Measurements from ENCODE around the gene LGALS7.
"Not testable (repeated sequence)": the region's sequence is repeated elsewhere in the genome, so short reads cannot be mapped to it uniquely, and the experiment has no call there.

Gene LGALS7

GRCh38 chr19:38770228-38770948 lies 2.9 kb downstream of the LGALS7 start:
- DNase-seq, result not testable (repeated sequence)

GRCh38 chr19:38769635-38770211 lies 3.6 kb downstream of the LGALS7 start:
- peak; percentile 61 to 88 (median 82) for DNase-seq

GRCh38 chr19:38766276-38767047 lies 6.9 kb downstream of the LGALS7 start:
- DNase-seq, result no peak

GRCh38 chr19:38765214-38765613 lies 8.1 kb downstream of the LGALS7 start:
- DNase-seq, result no peak

- no peak for DNase-seq
Measured at GRCh38 chr19:38763795-38764220, 9.5 kb downstream of the LGALS7 start.

GRCh38 chr19:38761884-38762389 lies 11.4 kb downstream of the LGALS7 start:
- not testable (repeated sequence) for DNase-seq

DNA sequence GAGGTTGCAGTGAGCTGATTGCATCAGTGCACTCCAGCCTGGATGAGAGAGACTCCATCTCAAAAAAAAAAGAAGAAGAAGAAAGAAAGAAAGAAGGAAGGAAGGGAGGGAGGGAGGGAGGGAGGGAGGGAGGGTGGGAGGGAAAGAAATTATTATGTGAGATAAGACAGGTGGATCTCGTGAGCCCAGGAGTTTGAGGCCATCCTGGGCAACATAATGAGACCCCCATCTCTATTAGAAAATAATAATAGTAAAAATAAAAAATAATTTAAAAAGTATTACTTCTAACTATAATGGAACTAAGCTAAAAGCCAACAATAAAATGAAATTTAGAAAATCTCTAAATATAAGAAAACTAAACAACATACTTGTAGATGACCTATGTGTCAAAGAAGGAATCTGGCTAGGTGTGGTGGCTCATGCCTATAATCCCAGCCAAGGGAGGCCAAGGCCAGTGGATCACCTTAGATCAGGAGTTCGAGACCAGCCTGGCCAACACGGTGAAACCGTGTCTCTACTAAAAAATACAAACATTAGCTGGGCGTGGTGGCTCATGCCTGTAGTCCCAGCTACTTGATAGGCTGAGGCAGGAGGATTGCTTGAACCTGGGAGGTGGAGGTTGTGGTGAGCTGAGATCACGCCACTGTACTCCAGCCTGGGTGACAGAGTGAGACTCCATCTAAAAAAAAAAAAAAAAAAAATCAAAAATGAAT lies 12.4 kb downstream of the LGALS7 start:
- not testable (repeated sequence) for DNase-seq

DNA sequence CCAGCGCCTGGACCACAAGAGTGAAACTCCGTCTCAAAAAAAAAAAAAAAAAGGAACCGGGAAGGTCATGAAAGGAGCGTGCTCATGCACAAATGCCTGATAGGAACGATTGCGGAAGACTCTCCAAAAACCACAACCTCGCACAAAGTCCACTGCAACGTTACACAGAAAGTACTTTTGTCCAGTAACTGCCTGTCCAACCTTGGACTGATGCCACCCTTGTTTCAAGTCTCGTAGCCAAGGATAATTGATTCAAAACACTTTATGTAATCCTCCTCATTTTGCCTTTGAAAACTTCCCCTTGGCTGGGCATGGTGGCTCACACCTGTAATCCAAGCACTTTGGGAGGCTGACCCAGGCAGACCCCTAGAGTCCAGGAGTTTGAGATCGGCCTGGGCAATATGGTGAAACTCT lies 13.7 kb downstream of the LGALS7 start:
- DNase-seq, result no peak

- not testable (repeated sequence) for DNase-seq
Measured at GRCh38 chr19:38754196-38754595, 19.1 kb downstream of the LGALS7 start.

- DNase-seq, result not testable (repeated sequence)
Measured at GRCh38 chr19:38753783-38754182, 19.5 kb downstream of the LGALS7 start.

DNA sequence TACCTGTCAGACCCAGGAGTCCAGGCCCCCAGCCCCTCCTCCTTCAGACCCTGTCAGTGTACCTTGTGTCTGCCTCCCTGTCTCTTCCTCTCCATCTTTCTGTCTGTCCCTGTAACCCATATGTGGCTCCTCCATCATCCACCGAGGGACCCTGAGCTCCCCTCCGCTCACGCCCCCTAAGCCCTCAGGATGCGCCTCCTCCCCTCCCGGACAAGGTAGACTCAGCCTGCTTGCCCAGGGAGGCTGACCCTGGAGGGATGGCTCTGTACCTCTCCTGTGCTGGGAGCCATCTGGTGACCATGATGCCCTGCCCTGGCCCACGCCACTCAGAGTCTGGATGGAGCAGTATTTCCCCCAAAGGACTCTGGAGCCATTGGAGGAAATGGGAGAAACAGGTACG lies 28.0 kb downstream of the LGALS7 start:
- no peak for DNase-seq

DNA sequence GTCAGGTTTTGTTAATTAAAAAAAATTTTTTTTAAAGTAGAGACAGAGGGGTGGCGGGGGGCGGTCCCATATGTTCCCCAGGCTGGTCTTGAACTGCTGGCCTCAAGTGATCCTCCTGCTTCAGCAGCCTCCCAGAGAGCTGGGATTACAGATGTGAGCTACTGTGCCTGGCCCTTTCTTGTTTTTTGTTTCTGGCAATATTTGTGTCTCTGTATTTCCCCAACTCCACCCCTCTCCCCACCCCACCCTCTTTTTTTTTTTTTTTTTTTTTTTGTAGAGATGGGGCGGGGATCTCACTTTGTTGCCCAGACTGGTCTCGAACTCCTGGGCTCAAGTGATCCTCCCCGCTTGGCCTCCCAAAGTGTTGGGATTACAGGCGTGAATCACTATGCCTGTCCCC lies 28.4 kb downstream of the LGALS7 start:
- DNase-seq, result no peak

- DNase-seq, result no peak
Measured at GRCh38 chr19:38744298-38744681, 29.0 kb downstream of the LGALS7 start, which contains the start of gene CAPN12. TSS of gene CAPN12 (minus strand) at chr19:38744474. CDS start at chr19:38744165, 309 bp downstream.

DNA sequence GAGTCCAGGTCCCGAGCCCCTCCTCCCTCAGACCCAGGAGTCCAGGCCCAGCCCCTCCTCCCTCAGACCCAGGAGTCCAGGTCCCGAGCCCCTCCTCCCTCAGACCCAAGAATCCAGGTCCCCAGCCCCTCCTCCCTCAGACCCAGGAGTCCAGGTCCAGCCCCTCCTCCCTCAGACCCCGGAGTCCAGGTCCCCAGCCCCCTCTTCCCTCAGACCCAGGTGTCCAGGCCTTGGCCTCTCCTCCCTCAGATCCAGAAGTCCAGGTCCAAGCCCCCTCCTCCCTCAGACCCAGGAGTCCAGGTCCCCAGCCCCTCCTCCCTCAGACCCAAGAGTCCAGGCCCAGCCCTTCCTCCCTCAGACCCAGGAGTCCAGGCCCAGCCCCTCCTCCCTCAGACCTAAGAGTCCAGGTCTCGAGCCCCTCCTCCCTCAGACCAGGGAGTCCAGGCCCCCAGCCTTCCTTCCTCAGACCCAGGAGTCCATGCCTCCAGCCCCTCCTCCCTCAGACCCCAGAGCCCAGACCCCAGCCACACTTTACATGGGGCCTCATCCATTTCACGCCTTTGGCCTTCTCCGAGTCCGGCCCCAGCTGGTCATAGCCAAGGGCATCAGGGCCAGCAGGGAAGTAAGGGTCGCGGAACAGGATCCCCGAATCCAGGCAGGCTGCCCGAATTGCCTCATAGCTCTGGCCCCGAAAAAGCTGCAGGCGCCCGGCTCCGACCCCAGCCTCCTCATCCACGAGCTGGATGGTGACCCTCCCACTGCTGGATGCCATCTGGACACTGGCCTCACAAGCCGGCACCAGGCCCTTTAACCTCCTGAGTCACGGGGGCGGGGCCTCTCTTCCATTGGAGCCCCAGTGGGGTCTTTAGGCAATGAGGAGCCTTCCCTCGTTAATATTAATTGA lies 29.7 kb downstream of the LGALS7 start:
- DNase-seq, result no peak

- DNase-seq, result no peak
Measured at GRCh38 chr19:38742906-38743305, 30.4 kb downstream of the LGALS7 start.

DNA sequence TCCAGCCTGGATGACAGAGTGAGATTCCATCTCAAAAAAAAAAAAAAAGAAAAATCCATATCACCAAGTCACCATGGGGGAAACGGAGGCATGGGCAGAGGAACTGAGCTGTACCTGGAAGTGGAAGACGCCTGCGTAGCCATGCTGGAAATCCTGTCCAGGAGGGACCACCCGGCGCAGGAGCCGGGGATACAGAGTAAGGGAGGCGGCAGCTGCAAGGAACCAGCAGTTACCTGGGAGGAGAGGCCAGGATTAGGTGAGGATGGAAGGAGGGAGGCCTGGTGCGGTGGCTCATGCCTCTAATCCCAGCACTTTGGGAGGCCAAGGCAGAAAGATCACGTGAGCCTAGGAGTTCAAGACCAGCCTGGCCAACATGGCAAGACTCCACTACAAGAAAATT lies 31.0 kb downstream of the LGALS7 start:
- no peak for DNase-seq

GRCh38 chr19:38741670-38742069 lies 31.6 kb downstream of the LGALS7 start:
- DNase-seq, result no peak

- DNase-seq, result no peak
Measured at GRCh38 chr19:38740932-38741331, 32.4 kb downstream of the LGALS7 start.

GRCh38 chr19:38740257-38740592 lies 33.1 kb downstream of the LGALS7 start:
- DNase-seq, result no peak

DNA sequence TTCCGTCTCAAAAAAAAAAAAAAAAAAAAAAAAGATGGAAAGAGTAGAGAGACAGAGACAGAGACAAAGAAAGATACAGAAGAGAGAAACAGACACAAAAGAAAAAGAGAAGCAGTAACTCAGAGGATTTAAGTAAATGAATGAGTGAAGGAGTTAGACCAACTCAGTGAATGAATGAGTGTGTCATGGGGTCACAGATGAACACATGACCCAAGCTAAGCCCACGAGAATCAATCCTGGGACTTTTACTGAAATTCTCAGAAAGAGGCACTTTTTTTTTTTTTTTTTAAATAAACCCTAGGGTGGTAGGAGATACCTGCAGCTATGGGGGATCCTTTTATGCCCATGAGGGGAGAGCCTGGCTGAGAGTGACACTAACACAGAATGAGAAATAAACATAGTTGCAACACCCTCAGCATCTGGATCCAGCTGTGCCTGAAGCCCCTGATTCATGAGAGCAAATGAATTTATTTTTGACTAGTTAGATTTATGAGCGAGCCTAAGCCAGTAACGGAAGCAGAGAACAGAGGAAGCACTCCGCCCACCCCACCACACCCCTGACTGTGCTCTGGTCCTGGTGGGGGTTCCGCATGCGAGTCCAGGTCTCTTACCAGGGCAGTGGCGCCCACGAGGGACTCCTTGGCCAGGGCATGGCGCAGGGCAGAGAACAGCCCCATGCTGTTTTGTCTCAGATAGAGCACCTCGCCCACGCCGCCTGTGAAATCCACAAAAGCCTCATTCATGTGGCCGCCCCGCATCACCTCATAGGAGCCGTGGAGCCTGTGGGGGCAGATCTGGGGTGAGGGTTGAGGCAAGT lies 33.7 kb downstream of the LGALS7 start:
- no peak for DNase-seq
